Activated T-cell treated with anti-CD3 and anti-CD28 coated beads, Interleukin-2, amount 50 U/mL, for 4 hours (primary cell): ENCODE data around the gene IRX4. TPM values are rescaled to one million over a fixed set of nuclear protein-coding genes. Genes with fewer than 3 reads are reported as not detected.
"Not testable (repeated sequence)": the region's sequence is repeated elsewhere in the genome, so short reads cannot be mapped to it uniquely, and the experiment has no call there.

Source experiments
- ATAC-seq, 2 donors: fragments of 200-7000 bp; cut with Tn5 transposase; one replicate each; pipeline ENCODE4 v1.10.0; 2021
- DNase-seq: peaks from one replicate; pipeline ENCODE4 v3.0.0-alpha.2; 2020
- H3K27me3 Mint-ChIP-seq: one replicate; pipeline ENCODE4 v1.8.0; 2021; ENCODE audit warnings: low read depth, mixed read lengths
- H3K36me3 Mint-ChIP-seq: one replicate; pipeline ENCODE4 v1.8.0; 2022; ENCODE audit warnings: mixed read lengths; ENCODE audit not compliant: insufficient read depth
- H3K4me1 Mint-ChIP-seq: one replicate; pipeline ENCODE4 v1.8.0; 2021; ENCODE audit warnings: low read depth, mixed read lengths
- H3K4me3 Mint-ChIP-seq: one replicate; pipeline ENCODE4 v1.8.0; 2021; ENCODE audit warnings: mild to moderate bottlenecking, moderate library complexity, mixed read lengths
- H3K9me3 Mint-ChIP-seq: one replicate; pipeline ENCODE4 v1.8.0; 2021; ENCODE audit warnings: mixed read lengths
- total RNA-seq, 3 donors: library from RNA; stranded (reverse); gene quantifications; one replicate each; pipeline ENCODE4 v1.2.1, GENCODE V29; 2021

IRX4 gene
- total RNA-seq, 3 donors from 2014 or later, result not detected

DNA sequence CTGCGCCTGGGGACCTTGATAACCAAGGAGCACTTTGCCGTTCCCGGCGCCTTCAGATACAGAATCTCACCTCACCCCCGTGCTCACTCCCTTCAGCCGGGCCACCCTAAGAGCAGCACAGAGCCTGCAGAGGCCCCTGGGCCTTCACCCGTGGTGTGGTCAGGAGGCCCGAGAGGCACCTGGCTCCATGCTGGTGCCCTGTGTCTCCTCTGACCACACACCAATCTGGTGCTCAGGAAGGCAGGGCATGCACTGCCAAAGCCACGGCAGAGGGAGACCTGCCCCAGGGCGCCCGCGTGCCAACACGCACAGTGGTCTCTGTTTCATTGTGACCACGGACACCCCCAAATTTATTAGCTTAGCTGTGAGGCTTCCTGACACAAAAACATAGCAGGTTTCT is 11.3 kb downstream of the IRX4 start:
- DNase-seq (no peak), ATAC-seq (no peak)
- H3K9me3 Mint-ChIP-seq, result no peaks in the 10 kb centered on the region
- peaks cover 4% of the 10 kb centered on the region for H3K4me1 Mint-ChIP-seq
- H3K4me3 Mint-ChIP-seq, result no peak overlapping the region
- H3K27me3 Mint-ChIP-seq, result peaks cover 39% of the 10 kb centered on the region
- H3K36me3 Mint-ChIP-seq, result no peaks in the 10 kb centered on the region

DNA sequence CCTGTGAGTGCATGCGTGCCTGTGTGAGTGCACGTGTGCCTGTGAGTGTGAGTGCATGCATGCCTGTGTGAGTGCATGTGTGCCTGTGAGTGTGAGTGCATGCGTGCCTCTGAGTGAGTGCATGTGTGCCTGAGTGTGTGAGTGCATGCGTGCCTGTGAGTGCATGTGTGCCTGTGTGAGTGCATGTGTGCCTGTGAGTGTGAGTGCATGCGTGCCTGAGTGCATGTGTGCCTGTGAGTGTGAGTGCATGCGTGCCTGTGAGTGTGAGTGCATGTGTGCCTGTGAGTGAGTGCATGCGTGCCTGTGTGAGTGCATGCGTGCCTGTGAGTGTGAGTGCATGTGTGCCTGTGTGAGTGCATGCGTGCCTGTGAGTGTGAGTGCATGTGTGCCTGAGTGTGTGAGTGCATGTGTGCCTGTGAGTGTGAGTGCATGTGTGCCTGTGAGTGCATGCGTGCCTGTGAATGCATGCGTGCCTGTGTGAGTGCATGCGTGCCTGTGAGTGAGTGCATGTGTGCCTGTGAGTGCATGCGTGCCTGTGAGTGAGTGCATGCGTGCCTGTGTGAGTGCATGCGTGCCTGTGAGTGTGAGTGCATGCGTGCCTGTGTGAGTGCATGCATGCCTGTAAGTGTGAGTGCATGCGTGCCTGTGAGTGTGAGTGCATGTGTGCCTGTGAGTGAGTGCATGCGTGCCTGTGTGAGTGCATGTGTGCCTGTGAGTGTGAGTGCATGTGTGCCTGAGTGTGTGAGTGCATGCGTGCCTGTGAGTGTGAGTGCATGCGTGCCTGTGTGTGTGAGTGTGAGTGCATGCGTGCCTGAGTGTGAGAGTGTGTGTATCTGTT is 12.1 kb downstream of the IRX4 start:
- H3K4me3 Mint-ChIP-seq, H3K9me3 Mint-ChIP-seq, H3K36me3 Mint-ChIP-seq, H3K4me1 Mint-ChIP-seq, ATAC-seq, DNase-seq: not testable (repeated sequence)
- peaks cover 39% of the 10 kb centered on the region for H3K27me3 Mint-ChIP-seq

DNA sequence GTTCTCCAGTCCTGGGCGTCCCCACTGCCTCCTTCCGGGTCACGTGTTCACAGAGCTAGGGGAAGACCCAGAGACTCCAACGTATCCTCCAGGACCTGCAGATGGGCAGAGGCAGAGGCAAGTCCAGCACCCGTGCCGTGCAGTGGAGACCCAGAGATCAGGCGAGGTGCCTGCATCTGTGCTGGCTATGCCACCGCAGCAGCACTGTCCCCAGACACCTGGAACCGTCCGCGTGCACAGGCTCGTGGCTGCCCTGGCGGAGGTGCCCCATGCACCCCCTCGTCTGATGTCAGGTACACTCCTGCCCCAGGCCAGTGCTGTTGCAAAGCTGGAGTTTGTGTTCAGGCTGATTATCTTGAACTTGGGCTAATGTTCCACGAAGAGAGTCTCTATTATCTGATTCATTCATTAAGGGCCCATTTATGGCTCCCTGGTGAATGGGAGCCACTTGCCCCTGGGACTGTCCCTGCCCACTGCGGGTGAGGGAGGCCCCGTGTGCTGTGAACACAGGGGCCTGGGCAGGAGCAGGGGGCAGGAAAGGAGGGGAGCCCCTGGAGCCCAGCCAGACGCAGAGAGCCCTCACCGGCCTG is 13.7 kb downstream of the IRX4 start:
- no peaks in the 10 kb centered on the region for H3K9me3 Mint-ChIP-seq
- H3K4me3 Mint-ChIP-seq, result no peak overlapping the region
- no peaks in the 10 kb centered on the region for H3K4me1 Mint-ChIP-seq
- no peak for ATAC-seq
- no peak for DNase-seq
- H3K27me3 Mint-ChIP-seq, result peaks cover 39% of the 10 kb centered on the region
- no peaks in the 10 kb centered on the region for H3K36me3 Mint-ChIP-seq

DNA sequence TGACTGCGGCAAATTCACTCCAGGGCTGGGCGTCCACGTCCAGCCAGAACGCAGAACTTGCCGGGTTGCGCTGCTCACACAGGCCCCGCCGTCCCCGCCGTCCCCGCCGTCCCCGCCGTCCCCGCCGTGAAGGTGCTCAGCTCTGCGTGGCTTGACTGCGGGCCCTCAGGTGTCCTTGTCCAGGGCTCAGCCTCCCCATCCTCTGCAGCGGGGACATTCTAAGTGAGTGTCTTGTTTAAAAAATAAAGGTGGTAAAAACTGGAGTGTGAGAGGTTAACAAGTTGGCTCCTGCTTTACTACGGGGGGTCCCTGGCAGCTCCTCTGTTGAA is 14.9 kb downstream of the IRX4 start:
- Mint-ChIP-seq H3K4me3 (no peak overlapping the region), H3K36me3 (no peaks in the 10 kb centered on the region), H3K27me3 (peaks cover 34% of the 10 kb centered on the region), H3K9me3 (no peaks in the 10 kb centered on the region), H3K4me1 (no peaks in the 10 kb centered on the region)
- DNase-seq, result no peak
- no peak for ATAC-seq

DNA sequence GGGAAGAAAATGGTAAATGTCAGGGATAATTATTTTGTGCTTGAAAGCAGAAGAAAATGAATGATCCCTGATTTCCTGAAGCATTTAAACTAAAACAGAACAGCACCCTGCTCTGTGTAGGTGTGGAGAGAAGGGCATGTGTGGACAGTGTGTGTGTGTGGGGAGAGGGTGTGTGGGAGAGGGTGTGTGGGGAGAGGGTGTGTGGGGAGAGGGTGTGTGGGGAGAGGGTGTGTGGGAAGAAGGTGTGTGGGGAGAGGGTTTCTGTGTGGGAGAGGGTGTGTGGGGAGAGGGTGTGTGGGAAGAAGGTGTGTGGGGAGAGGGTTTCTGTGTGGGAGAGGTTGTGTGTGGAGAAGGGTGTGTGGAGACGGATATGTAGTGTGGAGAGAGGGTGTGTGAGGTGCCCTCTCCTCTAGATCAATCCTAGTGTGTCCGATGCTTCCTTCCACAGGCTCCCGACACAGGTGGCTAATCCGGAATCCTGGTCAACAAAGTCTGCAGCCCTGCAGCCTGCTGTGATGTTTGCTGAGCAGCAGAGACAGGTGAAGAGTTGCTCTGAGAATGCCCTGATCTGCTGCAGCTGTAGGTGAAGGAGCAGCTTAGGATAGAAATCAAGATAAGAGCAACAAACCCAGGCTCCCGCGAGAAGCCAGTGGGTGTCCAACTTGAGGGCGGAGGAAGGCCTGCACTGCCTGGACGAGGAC is 15.5 kb downstream of the IRX4 start:
- no peak for ATAC-seq
- H3K27me3 Mint-ChIP-seq, result peaks cover 31% of the 10 kb centered on the region
- no peak overlapping the region for H3K4me3 Mint-ChIP-seq
- H3K4me1 Mint-ChIP-seq, result no peaks in the 10 kb centered on the region
- DNase-seq, result no peak
- H3K9me3 Mint-ChIP-seq, result no peaks in the 10 kb centered on the region
- no peaks in the 10 kb centered on the region for H3K36me3 Mint-ChIP-seq

DNA sequence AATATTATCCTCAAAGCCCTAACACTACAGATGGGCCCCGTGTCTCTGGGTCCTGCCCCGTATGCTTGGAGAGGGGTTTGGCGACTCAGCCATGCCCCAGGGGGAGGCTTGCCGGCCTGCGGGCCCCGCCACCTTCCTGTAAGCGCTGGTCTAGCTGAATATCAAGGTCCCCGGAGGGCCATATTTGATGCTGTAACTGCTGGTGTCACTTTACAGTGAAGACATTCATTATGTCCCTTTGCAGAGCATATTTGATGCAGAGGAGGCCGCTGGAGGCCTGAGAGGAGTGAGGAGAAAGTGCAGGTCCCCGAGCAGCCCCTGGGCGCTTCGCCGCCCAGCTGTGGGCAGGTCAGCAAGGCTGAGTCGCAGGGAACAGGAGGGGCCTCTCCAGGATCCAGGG is 16.8 kb downstream of the IRX4 start:
- peaks cover 34% of the 10 kb centered on the region for H3K27me3 Mint-ChIP-seq
- no peak overlapping the region for H3K4me3 Mint-ChIP-seq

DNA sequence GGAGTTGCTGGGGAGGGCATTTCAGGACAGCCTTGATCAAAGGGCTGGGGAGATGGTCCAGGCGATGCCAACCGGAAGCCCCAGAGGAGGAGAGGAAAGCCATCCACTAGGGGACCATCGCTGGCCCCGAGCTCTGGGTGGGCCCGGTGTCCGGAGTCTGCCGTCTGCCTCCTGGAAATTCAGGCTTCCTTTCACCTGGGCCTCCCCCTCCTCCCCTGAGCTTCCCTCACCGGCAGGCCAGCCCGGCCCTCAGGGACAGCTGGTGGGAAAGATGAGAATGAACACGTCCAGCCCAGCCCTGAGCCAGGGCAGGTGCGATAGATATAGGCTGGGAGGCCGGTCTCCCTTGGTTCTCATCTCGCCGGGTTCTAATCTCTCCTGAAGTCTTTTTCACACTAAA is 17.2 kb downstream of the IRX4 start:
- H3K4me3 Mint-ChIP-seq, result no peak overlapping the region
- no peaks in the 10 kb centered on the region for H3K4me1 Mint-ChIP-seq
- no peaks in the 10 kb centered on the region for H3K36me3 Mint-ChIP-seq
- DNase-seq, result no peak
- ATAC-seq, result no peak
- H3K27me3 Mint-ChIP-seq, result peaks cover 34% of the 10 kb centered on the region
- H3K9me3 Mint-ChIP-seq, result no peaks in the 10 kb centered on the region

More for the DNA sequence above, 16.8 kb downstream of the IRX4 start:
- H3K4me1 Mint-ChIP-seq, result no peaks in the 10 kb centered on the region
- H3K36me3 Mint-ChIP-seq, result no peaks in the 10 kb centered on the region
- DNase-seq (no peak), ATAC-seq (no peak)
- no peaks in the 10 kb centered on the region for H3K9me3 Mint-ChIP-seq

DNA sequence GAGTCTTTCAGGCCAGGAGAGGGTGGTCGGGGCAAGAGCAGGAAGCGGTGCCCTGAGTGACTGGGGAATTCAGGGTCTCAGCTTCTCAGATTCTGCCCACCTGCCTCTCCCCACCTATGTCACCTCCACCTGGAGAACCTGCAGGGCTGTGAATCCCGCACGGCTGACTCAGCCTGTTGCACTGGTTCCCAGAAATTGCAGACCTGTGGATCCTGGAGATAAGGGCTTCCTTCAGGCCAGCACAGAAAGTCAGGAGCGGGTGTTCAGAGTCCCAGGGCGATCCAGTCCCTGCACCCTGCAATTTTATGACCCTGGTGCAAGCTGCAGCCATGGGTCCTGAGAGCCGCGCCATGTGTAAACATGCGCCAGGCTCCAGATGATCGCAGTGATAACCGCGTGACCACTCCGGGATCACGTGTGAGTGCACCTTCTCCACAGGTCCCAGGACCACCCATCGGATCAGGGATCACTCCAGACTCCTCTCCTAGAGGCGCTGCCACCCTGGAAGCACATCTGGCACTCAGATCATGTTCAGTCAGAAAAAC is 17.8 kb downstream of the IRX4 start:
- DNase-seq (no peak), ATAC-seq (no peak)
- no peaks in the 10 kb centered on the region for H3K36me3 Mint-ChIP-seq
- no peaks in the 10 kb centered on the region for H3K9me3 Mint-ChIP-seq
- H3K4me1 Mint-ChIP-seq, result no peaks in the 10 kb centered on the region
- H3K4me3 Mint-ChIP-seq, result no peak overlapping the region
- peaks cover 34% of the 10 kb centered on the region for H3K27me3 Mint-ChIP-seq

DNA sequence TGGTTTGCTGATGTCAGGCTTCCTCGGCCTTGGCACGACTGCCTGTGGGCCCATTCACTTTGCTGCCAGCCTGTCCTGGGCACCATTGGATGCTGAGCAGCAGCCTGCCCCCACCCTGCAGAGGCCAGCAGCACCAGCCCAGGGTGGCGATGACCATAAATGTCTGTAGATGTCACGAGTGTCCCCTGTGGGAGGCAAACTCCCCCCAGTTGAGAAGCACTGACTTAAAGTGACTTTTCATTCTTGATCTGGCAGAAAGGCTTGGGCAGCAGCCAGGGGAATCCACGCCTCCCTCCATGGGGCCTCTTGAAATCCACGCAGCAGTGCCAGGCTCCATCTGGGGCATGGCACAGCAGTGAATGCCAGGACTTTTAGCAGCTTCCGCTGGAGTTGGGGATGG is 21.8 kb downstream of the IRX4 start:
- H3K36me3 Mint-ChIP-seq, result no peaks in the 10 kb centered on the region
- H3K9me3 Mint-ChIP-seq, result no peaks in the 10 kb centered on the region
- peaks cover 29% of the 10 kb centered on the region for H3K27me3 Mint-ChIP-seq
- H3K4me1 Mint-ChIP-seq, result no peaks in the 10 kb centered on the region
- DNase-seq, result no peak
- no peak for ATAC-seq
- no peak overlapping the region for H3K4me3 Mint-ChIP-seq

DNA sequence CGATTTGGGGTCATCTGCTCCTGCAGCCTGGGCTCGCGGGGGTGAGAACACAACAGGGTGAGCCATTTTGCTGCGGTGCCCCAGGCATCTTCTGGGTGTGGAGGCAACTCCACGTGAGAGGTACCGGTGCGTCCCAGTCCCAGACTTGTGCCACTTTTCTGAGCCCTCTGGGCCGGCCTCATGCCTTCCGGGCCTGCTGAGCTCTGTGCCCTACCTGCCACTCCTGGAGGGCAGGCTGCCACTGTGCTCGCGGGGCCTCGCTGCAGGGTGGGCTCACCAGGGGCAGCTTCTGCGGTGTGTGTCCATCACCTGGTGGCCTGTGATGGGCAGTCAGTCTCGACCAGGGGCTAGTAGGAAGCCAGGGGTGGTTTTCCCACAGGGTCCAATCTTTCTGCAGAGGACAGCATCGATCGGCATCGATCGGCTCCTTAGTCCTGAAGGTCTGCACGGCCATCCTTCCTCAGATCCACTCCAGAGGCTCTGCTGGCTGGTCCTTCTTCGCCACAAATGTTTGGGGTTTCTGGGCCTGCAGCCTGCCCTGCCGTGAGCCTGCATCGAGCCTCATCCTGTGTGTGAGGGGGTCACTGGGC is 22.6 kb downstream of the IRX4 start:
- ATAC-seq, result no peak
- H3K36me3 Mint-ChIP-seq, result no peaks in the 10 kb centered on the region
- no peak for DNase-seq

DNA sequence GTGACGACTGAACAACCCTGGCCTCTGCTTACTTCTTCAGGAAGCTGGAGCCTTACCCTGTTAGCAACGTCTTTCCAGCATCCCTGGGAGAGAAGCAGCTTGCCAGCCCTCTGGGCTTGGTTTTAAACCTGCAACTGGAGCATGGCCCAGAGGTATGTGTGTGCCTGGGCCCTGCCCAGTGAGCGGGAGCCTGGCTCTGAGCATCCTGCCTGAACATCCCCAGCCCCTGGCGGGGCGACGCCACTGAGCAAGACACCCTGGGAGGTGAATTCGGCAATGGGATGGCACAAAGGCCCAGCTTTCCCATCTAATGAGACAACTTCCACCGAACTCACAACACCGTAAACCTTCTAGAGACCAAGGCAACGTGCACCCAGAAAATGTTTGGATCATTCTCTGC is 23.6 kb downstream of the IRX4 start:
- Mint-ChIP-seq H3K4me1 (no peaks in the 10 kb centered on the region), H3K9me3 (no peaks in the 10 kb centered on the region), H3K4me3 (no peak overlapping the region), H3K27me3 (peaks cover 22% of the 10 kb centered on the region), H3K36me3 (no peaks in the 10 kb centered on the region)
- ATAC-seq (no peak), DNase-seq (no peak)

More for the DNA sequence above, 22.6 kb downstream of the IRX4 start:
- no peak overlapping the region for H3K4me3 Mint-ChIP-seq
- H3K9me3 Mint-ChIP-seq, result no peaks in the 10 kb centered on the region
- peaks cover 25% of the 10 kb centered on the region for H3K27me3 Mint-ChIP-seq
- no peaks in the 10 kb centered on the region for H3K4me1 Mint-ChIP-seq

DNA sequence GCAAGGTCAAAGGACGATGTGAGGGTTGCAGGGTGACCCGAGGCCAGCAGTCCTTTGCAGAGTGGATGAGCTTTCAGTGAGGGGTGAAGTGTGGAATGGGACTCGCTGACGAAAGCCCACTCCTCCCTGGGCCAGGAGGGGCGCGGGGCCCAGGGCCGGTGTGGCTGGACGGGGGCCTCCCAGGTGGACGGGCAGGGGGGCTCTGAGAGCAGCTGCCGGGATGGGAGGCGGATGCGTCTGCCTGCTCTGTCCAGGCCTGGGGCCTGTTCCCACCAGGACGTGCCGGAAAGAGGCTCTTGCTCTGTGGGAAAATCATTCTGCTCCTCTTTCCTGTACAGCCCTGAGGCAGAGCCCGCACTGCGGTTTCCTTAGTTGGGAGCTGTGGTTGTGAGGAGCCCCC is 24.3 kb downstream of the IRX4 start:
- ATAC-seq (no peak), DNase-seq (no peak)
- Mint-ChIP-seq H3K36me3 (no peaks in the 10 kb centered on the region), H3K27me3 (peaks cover 26% of the 10 kb centered on the region), H3K9me3 (no peaks in the 10 kb centered on the region), H3K4me1 (no peaks in the 10 kb centered on the region), H3K4me3 (no peak overlapping the region)

DNA sequence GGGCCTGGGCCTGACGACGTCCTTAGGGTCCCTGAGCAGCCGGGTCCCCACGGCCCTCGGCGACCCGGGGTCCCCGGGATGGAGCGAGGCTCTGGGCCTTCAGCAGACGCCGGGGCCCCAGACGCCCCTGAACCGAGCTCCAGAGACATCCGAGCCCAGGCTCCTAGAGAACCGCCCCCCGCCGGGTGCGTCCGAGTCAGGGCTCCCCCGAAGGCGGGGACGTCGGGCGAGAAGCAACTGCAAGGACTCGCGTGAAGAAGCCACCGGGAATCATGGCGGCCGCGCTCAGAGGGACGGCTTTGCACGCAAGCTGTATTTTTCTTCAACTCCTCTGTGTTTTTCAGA is 25.5 kb downstream of the IRX4 start:
- Mint-ChIP-seq H3K9me3 (no peaks in the 10 kb centered on the region), H3K4me1 (no peaks in the 10 kb centered on the region), H3K4me3 (no peak overlapping the region), H3K27me3 (peaks cover 29% of the 10 kb centered on the region), H3K36me3 (no peaks in the 10 kb centered on the region)
- ATAC-seq, result no peak
- DNase-seq, result no peak

DNA sequence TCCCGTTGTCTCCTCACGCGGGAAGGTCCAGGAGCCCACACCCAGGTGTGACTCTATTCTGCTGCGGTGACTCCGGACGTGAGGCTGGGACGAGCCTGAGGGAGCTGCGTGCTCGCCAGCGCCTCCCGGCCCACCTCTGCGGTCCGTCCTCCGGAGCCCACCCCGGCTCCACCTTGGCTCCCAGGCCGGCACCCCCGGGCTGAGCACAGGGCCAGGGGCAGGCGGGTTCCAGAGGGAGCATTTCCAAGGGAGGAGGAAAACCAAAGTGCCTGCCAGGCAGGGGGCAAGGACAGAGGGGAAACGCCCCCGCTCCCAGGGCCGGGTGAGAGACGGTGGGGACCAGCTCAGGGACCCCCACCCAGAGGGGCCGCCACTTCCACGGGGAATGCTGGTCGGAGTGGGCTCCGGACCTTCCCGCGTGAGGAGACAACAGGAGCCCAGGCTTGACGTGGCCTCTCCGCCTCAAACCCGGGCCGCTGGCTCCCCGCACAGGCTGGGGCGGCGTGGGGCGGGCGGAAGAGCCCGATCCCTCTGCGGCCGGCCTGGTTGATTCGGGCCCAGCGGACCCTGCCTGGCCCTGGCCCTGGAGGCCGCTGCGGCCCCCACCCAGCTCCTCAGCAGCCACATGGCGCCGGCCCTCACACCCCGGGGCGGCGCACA is 26.0 kb downstream of the IRX4 start:
- H3K4me1 Mint-ChIP-seq, result no peaks in the 10 kb centered on the region
- H3K27me3 Mint-ChIP-seq, result peaks cover 30% of the 10 kb centered on the region
- DNase-seq (no peak), ATAC-seq (no peak)
- no peaks in the 10 kb centered on the region for H3K9me3 Mint-ChIP-seq
- H3K4me3 Mint-ChIP-seq, result no peak overlapping the region
- H3K36me3 Mint-ChIP-seq, result no peaks in the 10 kb centered on the region
